K562 (cell line): ENCODE data around the gene ARHGAP31. TPM values are rescaled to one million over a fixed set of nuclear protein-coding genes. Genes with fewer than 3 reads are reported as not detected.

Source experiments
- CCNT2 ChIP-seq: IDR thresholded peaks from 2 replicates; pipeline ENCODE4 v1.6.1; 2011; ENCODE audit warnings: borderline replicate concordance, low read depth, mild to moderate bottlenecking, moderate library complexity, mixed read lengths, low read length; ENCODE audit not compliant: insufficient read length; ENCODE audit errors: extremely low read depth
- CREM ChIP-seq: IDR thresholded peaks from 2 replicates; pipeline ENCODE4 v1.6.1; 2014; ENCODE audit warnings: antibody characterized with exemption, low read depth
- EHMT2 ChIP-seq: fragments of 450-650 bp; IDR thresholded peaks from 2 replicates; pipeline ENCODE4 v1.6.1; 2018; ENCODE audit warnings: antibody characterized with exemption
- EP400 ChIP-seq: fragments of 450-650 bp; IDR thresholded peaks from 2 replicates; pipeline ENCODE4 v1.6.1; 2017; ENCODE audit warnings: antibody characterized with exemption, mild to moderate bottlenecking, moderate library complexity
- GTF2F1 ChIP-seq: IDR thresholded peaks from 2 replicates; pipeline ENCODE4 v1.6.1; 2011; ENCODE audit warnings: low read depth, low read length, improper control_type of control experiment
- JUN ChIP-seq, 2 experiments: sonication (generic) in 1 of 2; formaldehyde crosslinking in 1 of 2; IDR thresholded peaks; 2 replicates each; pipeline versions ENCODE4 v1.6.1 to v1.8.0; 2012 to 2022; ENCODE audit warnings: borderline replicate concordance in 2 of 2, mild to moderate bottlenecking in 2 of 2, improper control_type of control experiment in 1 of 2, low read depth in 1 of 2, low read length in 1 of 2, missing genetic modification reagents in 1 of 2
- JUNB ChIP-seq: fragments of 450-650 bp; formaldehyde crosslinking; conservative IDR thresholded peaks from 2 replicates; pipeline ENCODE4 v1.4.0; 2020; ENCODE audit warnings: mild to moderate bottlenecking
- KDM5B ChIP-seq: fragments of 200-600 bp; sonication (generic); IDR thresholded peaks from 2 replicates; pipeline ENCODE4 v1.6.1; 2012; ENCODE audit warnings: low read depth, mild to moderate bottlenecking, moderate library complexity, low read length, control low read depth, inconsistent platforms; ENCODE audit not compliant: insufficient replicate concordance
- MCM2 ChIP-seq: fragments of 450-650 bp; IDR thresholded peaks from 2 replicates; pipeline ENCODE4 v1.6.1; 2017; ENCODE audit warnings: low read depth, mild to moderate bottlenecking
- MTA1 ChIP-seq: fragments of 450-650 bp; IDR thresholded peaks from 2 replicates; pipeline ENCODE4 v1.6.1; 2017; ENCODE audit warnings: borderline replicate concordance
- NR2C2 ChIP-seq, 2 experiments: fragments of 200-800 bp in 1 of 2; sonication (Bioruptor generic) in 1 of 2; sonication (generic) in 1 of 2; formaldehyde crosslinking in 1 of 2; IDR thresholded peaks; 2 replicates each; pipeline versions ENCODE4 v1.6.1 to v1.8.0; 2016 to 2022; ENCODE audit warnings: mild to moderate bottlenecking in 1 of 2, missing compliant biosample characterization in 1 of 2, missing genetic modification characterization in 1 of 2, missing genetic modification reagents in 1 of 2
- POLR2B ChIP-seq: fragments of 450-650 bp; IDR thresholded peaks from 2 replicates; pipeline ENCODE4 v1.6.1; 2018; ENCODE audit warnings: low read depth; ENCODE audit not compliant: partially characterized antibody
- RBBP5 ChIP-seq: fragments of 200-600 bp; sonication (generic); IDR thresholded peaks from 2 replicates; pipeline ENCODE4 v1.6.1; 2012; ENCODE audit warnings: borderline replicate concordance, mild to moderate bottlenecking, low read length, control low read depth, inconsistent platforms; ENCODE audit not compliant: insufficient read depth, poor library complexity, severe bottlenecking
- RBM39 ChIP-seq: fragments of 200-400 bp; formaldehyde crosslinking; optimal IDR thresholded peaks from 2 replicates; pipeline ENCODE3; 2018; ENCODE audit warnings: low read depth, low read length
- SIN3A ChIP-seq, 2 experiments: fragments of 150-350 bp in 1 of 2; IDR thresholded peaks; 2 replicates each; pipeline ENCODE4 v1.6.1; 2011 to 2016; ENCODE audit warnings: borderline replicate concordance in 2 of 2, low read depth in 2 of 2, low read length in 2 of 2, mild to moderate bottlenecking in 2 of 2, moderate library complexity in 2 of 2; ENCODE audit not compliant: control insufficient read depth in 1 of 2
- SMAD1 ChIP-seq: fragments of 150-350 bp; IDR thresholded peaks from 2 replicates; pipeline ENCODE4 v1.6.1; 2014; ENCODE audit warnings: low read length, low read depth; ENCODE audit not compliant: partially characterized antibody
- SMARCA4 ChIP-seq: fragments of 450-650 bp; IDR thresholded peaks from 2 replicates; pipeline ENCODE4 v1.6.1; 2016
- SPI1 ChIP-seq: IDR thresholded peaks from 2 replicates; pipeline ENCODE4 v1.6.1; 2011; ENCODE audit warnings: low read depth, low read length, control low read depth, borderline replicate concordance
- TEAD2 ChIP-seq: fragments of 450-650 bp; IDR thresholded peaks from 2 replicates; pipeline ENCODE4 v1.6.1; 2016; ENCODE audit warnings: missing genetic modification characterization, control low read depth, missing compliant biosample characterization
- ZC3H11A ChIP-seq: IDR thresholded peaks from 2 replicates; pipeline ENCODE4 v1.6.1; 2012; ENCODE audit warnings: low read depth, low read length, improper control_type of control experiment
- ZEB2 ChIP-seq: fragments of 450-650 bp; IDR thresholded peaks from 2 replicates; pipeline ENCODE4 v1.6.1; 2016
- ZKSCAN1 ChIP-seq: fragments of 150-350 bp; IDR thresholded peaks from 2 replicates; pipeline ENCODE4 v1.6.1; 2016; ENCODE audit warnings: low read depth, low read length
- ZNF830 ChIP-seq: fragments of 250-450 bp; sonication (Bioruptor Pico); IDR thresholded peaks from 2 replicates; pipeline ENCODE4 v1.5.0; 2021; ENCODE audit warnings: mild to moderate bottlenecking
- polyA plus RNA-seq, 8 experiments: library from polyadenylated mRNA; depleted of rRNA in 4 of 8; stranded (reverse) in 5 of 8; unstranded in 3 of 8; fragments of >200 nt; fragmentation: Nextera tagmentation in 2 of 8; fragmentation: Illumina TruSeq in 1 of 8; extraction: Ambion mirVana in 2 of 8; extraction: Trizol in 1 of 8; gene quantifications; 2 replicates each; pipeline versions ENCODE4 v1.2.1 to v1.2.3, GENCODE V29; 2011 to 2014; ENCODE audit warnings: inconsistent platforms in 1 of 8, missing spikeins in 1 of 8
- total RNA-seq, 7 experiments: library from RNA; depleted of rRNA in 6 of 7; stranded (reverse); fragments of >200 nt in 6 of 7; fragmentation: Illumina TruSeq in 2 of 7; extraction: Trizol in 2 of 7; gene quantifications; 2 replicates each; pipeline versions ENCODE4 v1.2.1 to v1.2.3, GENCODE V29; 2011 to 2021; ENCODE audit warnings: low replicate concordance in 1 of 7
- TF ChIP-seq, protein P1 (sequence below), 2 experiments: fragments of 450-650 bp; IDR thresholded peaks; 2 replicates each; pipeline ENCODE4 v1.6.1; 2016
- TF ChIP-seq, protein P2 (sequence below): fragments of 450-650 bp; IDR thresholded peaks from 2 replicates; pipeline ENCODE4 v1.6.1; 2016; ENCODE audit warnings: antibody characterized with exemption

The ARHGAP31 gene
- total and polyA plus RNA-seq, 9 of the 15 experiments (the other 6 are each of a cell fraction or from before 2014, with no cell fraction given) = under 0.01 to 0.13 (median 0.06) TPM; not detected in 5

DNA sequence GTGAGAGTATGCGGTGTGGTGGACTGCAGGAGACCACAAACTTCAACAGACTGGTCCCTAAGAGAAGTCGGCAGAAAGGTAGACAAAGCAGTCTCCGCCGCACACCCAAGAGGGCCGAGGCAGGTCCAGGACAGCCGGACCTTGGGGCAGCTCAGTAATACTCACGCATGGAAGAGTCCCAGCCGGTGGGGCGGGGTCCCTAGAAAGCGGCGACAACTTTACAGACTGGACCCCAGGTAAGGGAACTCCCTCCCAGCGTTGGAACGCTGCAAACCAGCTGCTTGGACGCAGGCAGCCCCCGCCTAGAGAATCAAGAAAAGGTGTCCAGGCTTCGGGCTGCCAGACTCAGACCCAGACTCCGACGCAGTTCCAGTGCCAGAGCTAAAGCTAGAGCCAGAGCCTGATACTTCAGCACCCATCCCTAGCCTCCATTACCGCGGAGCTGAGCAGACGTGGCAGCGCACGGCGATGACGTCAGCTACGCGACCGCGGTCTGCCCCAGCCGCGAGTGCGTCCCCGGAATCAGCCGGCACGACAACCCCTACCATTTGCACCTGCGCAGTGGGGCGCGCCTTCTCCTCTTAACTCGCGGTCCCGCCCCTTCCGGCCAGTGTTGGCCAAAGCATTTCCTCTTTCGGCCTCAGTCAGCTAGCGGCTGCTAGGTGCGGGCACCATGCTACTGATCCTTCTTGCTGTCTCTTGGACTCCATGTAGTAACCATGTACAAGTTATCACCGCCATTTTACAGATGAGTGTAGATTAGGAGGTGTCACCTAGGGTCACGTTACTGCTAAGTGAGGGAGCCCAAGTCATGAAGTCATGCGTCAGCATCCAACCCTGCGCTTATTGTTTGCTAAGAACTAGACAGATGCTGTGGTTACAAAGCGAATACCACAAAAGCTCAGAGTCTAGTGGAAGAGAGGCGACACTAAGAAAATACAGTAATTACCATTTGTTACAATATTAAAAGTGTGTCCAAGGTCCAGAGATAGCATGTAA is 169.3 kb downstream of the ARHGAP31 start, which contains the start of gene TMEM39A (continued):
- TF ChIP-seq ZNF830 (CRISPR knock-in tag) = no peak
- TF ChIP-seq, protein P1, sequence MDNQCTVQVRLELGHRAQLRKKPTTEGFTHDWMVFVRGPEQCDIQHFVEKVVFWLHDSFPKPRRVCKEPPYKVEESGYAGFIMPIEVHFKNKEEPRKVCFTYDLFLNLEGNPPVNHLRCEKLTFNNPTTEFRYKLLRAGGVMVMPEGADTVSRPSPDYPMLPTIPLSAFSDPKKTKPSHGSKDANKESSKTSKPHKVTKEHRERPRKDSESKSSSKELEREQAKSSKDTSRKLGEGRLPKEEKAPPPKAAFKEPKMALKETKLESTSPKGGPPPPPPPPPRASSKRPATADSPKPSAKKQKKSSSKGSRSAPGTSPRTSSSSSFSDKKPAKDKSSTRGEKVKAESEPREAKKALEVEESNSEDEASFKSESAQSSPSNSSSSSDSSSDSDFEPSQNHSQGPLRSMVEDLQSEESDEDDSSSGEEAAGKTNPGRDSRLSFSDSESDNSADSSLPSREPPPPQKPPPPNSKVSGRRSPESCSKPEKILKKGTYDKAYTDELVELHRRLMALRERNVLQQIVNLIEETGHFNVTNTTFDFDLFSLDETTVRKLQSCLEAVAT (IDR thresholded peaks at IDR 0.05) = peak in 1 of 2 experiments; percentile 80; a peak in 2 of 4 replicates
- peak; percentile 45; the same call in 1 of the 2 replicates for TF ChIP-seq NR2C2 (CRISPR knock-in tag; IDR thresholded peaks at IDR 0.05)
- peak; percentile 84 for TF ChIP-seq NR2C2 (tag; IDR thresholded peaks at IDR 0.05)
- no peak for TF ChIP-seq SMARCA4
- TF ChIP-seq CREM = peak; percentile 100
- TF ChIP-seq GTF2F1 = peak; percentile 74; the same call in 1 of the 2 replicates
- TF ChIP-seq JUN (IDR thresholded peaks at IDR 0.05; ENCODE audit: borderline replicate concordance, low read depth, low read length) = peak; percentile 66; the same call in 1 of the 2 replicates
- TF ChIP-seq JUN (CRISPR knock-in tag; IDR thresholded peaks at IDR 0.05; ENCODE audit: borderline replicate concordance) = no peak
- TF ChIP-seq, protein P2, sequence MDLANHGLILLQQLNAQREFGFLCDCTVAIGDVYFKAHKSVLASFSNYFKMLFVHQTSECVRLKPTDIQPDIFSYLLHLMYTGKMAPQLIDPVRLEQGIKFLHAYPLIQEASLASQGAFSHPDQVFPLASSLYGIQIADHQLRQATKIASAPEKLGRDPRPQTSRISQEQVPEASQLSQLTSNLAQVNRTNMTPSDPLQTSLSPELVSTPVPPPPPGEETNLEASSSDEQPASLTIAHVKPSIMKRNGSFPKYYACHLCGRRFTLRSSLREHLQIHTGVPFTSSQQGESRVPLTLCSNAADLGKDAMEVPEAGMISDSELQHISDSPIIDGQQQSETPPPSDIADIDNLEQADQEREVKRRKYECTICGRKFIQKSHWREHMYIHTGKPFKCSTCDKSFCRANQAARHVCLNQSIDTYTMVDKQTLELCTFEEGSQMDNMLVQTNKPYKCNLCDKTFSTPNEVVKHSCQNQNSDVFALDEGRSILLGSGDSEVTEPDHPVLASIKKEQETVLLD = 0 out of 2 replicates have a peak, but pooled peaks have one; percentile 30
- TF ChIP-seq ZEB2 = no peak
- peak; percentile 90 for TF ChIP-seq KDM5B
- TF ChIP-seq RBM39 = no peak
- TF ChIP-seq MCM2 = no peak
- TF ChIP-seq EHMT2 = peak; percentile 77
- no peak for TF ChIP-seq TEAD2 (tag)
- peak; percentile 67 for TF ChIP-seq CCNT2
- peak; percentile 94 for TF ChIP-seq POLR2B
- peak; percentile 100 for TF ChIP-seq EP400
- peak; percentile 80; the same call in 1 of the 2 replicates for TF ChIP-seq JUNB (CRISPR knock-in tag)
- TF ChIP-seq ZKSCAN1 = peak; percentile 61; the same call in 1 of the 2 replicates
- TF ChIP-seq RBBP5 = peak; percentile 73
- TF ChIP-seq MTA1 = peak; percentile 99
- peak; percentile 97 for TF ChIP-seq SPI1
- peak; percentile 67 to 88; a peak in 3 of 4 replicates for TF ChIP-seq SIN3A (IDR thresholded peaks at IDR 0.05; ENCODE audit: borderline replicate concordance in 2 of 2, control insufficient read depth in 1 of 2, low read depth in 2 of 2, low read length in 2 of 2)
- TF ChIP-seq SMAD1 = peak; percentile 74
- TF ChIP-seq ZC3H11A = 0 out of 2 replicates have a peak, but pooled peaks have one; percentile 65
